ENCODE results near the gene ANKRD31. TPM values are rescaled to one million over a fixed set of nuclear protein-coding genes. Genes with fewer than 3 reads are reported as not detected.

Gene ANKRD31
- total RNA-seq, 1 experiment from 2014 or later = 0.09 TPM

Other genes starting within 250 kb of the ANKRD31 start
- gene GCNT4, start 184.3 kb downstream of the ANKRD31 start, total RNA-seq (2021) = 0.71 to 1.8 TPM (median 0.80 TPM) in 3 replicates
- gene HMGCR, start 100.3 kb upstream of the ANKRD31 start, total RNA-seq (2021) = 137 to 153 TPM (median 145 TPM) in 3 replicates

All from WTC11 (cell line).